ENCODE results near the gene MEI1. TPM values are rescaled to one million over a fixed set of nuclear protein-coding genes. Genes with fewer than 3 reads are reported as not detected.
"Not testable (repeated sequence)": the region's sequence is repeated elsewhere in the genome, so short reads cannot be mapped to it uniquely, and the experiment has no call there.

MEI1 gene
- total RNA-seq, 1 donor from 2014 or later: 1.5 TPM

GRCh38 chr22:41832553-41833368, 133.5 kb downstream of the MEI1 start, which contains the start of gene SREBF2:
SREBF2 (plus strand) TSS chr22:41833105; CDS start chr22:41833271, 166 bp downstream.
- Histone ChIP-seq H3K4me3 (ENCODE audit: low read depth, low read length) (peak within 1 kb of the TSS; percentile 84), H3K27me3 (ENCODE audit: control insufficient read depth, insufficient read depth, low read length) (no peaks in the 10 kb centered on the region), H3K36me3 (ENCODE audit: control insufficient read depth, insufficient read depth, low read length) (no peaks in the 10 kb centered on the region)
- DNase-seq (ENCODE audit: low read depth): peak; percentile 99
- no peak for TF ChIP-seq CTCF (IDR thresholded peaks at IDR 0.05; ENCODE audit: insufficient read depth, low read length, poor library complexity, severe bottlenecking)

GRCh38 chr22:41833369-41834004, 134.2 kb downstream of the MEI1 start:
- Histone ChIP-seq H3K36me3 (ENCODE audit: control insufficient read depth, insufficient read depth, low read length) (no peaks in the 10 kb centered on the region), H3K4me3 (ENCODE audit: low read depth, low read length) (peak overlapping the region; percentile 84), H3K27me3 (ENCODE audit: control insufficient read depth, insufficient read depth, low read length) (no peaks in the 10 kb centered on the region)
- DNase-seq (ENCODE audit: low read depth): no peak
- no peak for TF ChIP-seq CTCF (IDR thresholded peaks at IDR 0.05; ENCODE audit: insufficient read depth, low read length, poor library complexity, severe bottlenecking)

- Histone ChIP-seq H3K36me3 (ENCODE audit: control insufficient read depth, insufficient read depth, low read length) (peaks cover 1% of the 10 kb centered on the region), H3K4me3 (ENCODE audit: low read depth, low read length) (peak overlapping the region; percentile 84), H3K27me3 (ENCODE audit: control insufficient read depth, insufficient read depth, low read length) (no peaks in the 10 kb centered on the region)
- no peak for DNase-seq (ENCODE audit: low read depth)
- no peak for TF ChIP-seq CTCF (IDR thresholded peaks at IDR 0.05; ENCODE audit: insufficient read depth, low read length, poor library complexity, severe bottlenecking)
Observed at GRCh38 chr22:41834005-41834944, 135.0 kb downstream of the MEI1 start.

GRCh38 chr22:41835462-41835861, 136.2 kb downstream of the MEI1 start:
- H3K4me3 ChIP-seq (ENCODE audit: low read depth, low read length); DNase-seq (ENCODE audit: low read depth); H3K27me3 ChIP-seq (ENCODE audit: control insufficient read depth, insufficient read depth, low read length); H3K36me3 ChIP-seq (ENCODE audit: control insufficient read depth, insufficient read depth, low read length): not testable (repeated sequence)

- H3K36me3 ChIP-seq (ENCODE audit: control insufficient read depth, insufficient read depth, low read length): peaks cover 2% of the 10 kb centered on the region
- H3K4me3 ChIP-seq (ENCODE audit: low read depth, low read length): no peak overlapping the region
- no peaks in the 10 kb centered on the region for H3K27me3 ChIP-seq (ENCODE audit: control insufficient read depth, insufficient read depth, low read length)
- TF ChIP-seq CTCF (IDR thresholded peaks at IDR 0.05; ENCODE audit: insufficient read depth, low read length, poor library complexity, severe bottlenecking): no peak
- no peak for DNase-seq (ENCODE audit: low read depth)
Observed at GRCh38 chr22:41836551-41836950, 137.2 kb downstream of the MEI1 start.

Data from kidney epithelial cell (primary cell).